GM10248 (cell line): ENCODE results near the gene STPG3.

Experiments
- CTCF ChIA-PET: fragments of 300-600 bp; sonication (Branson Sonifier 250); formaldehyde crosslinking; extraction: SDS; loops from one replicate; lab custom pipeline; 2021; ENCODE audit warnings: antibody characterized with exemption; lab: Yijun Ruan, JAX
- POLR2A ChIA-PET: fragments of 350-650 bp; sonication (Branson Sonifier 250); formaldehyde crosslinking; extraction: SDS; loops from one replicate; lab custom pipeline; 2020; ENCODE audit warnings: antibody characterized with exemption; lab: Yijun Ruan, JAX
- DNase-seq: peaks from one replicate; pipeline ENCODE4 v3.0.0; 2012; ENCODE audit errors: extremely low spot score
- TF ChIP-seq, protein P1 (sequence below): IDR thresholded peaks from 2 replicates; pipeline ENCODE4 v1.5.1; 2012; ENCODE audit warnings: mild to moderate bottlenecking, low read depth; ENCODE audit errors: extremely low read depth, missing control alignments, control extremely low read depth

The STPG3 gene

DNA sequence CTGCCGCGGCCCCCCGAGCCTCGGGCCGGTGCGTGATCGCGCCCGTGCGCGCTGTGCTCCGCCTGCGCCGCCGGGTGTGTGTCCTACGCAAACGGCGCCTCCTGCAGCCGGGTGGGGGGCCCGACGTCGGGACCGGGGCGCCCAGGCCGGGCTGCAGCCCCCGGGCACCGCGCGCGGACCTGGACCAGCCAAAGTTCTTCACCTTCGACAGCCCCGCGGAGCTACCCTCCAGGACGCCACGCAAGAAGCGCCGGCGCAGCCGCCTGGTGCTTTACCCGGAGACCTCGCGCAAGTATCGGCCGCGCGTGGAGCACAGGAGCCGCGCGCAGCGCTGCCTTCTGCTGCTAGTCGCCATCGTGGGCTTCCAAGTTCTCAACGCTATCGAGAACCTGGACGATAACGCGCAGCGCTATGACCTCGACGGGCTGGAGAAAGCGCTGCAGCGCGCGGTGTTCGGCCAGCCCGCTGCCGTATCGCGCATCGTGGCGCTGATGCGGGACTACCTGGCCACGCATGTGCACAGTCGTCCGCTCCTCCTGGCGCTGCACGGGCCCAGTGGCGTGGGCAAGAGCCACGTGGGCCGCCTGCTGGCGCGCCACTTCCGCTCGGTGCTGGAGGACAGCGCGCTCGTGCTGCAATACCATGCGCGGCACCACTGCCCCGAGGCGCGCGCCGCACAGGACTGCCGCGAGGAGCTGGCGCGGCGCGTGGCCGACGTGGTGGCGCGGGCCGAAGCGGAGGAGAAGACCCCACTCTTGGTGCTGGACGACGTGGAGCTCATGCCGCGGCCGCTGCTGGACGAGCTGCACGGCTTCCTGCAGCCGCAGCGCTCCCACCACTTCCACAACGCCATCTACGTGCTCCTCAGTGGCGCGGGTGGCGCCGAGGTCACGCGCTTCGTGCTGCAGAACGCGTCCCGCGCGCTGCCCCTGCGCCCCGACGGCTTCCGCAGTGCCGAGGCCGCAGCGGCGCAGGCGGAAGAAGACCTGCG, 27.9 kb downstream of the STPG3 start:
- ChIA-PET CTCF (interaction anchor here (0.7 to 1.6 kb wide), 3 partner anchors 10 to 144 kb away, joined by 3 read pairs; partner anchors contain the start of genes EXD3 and NOXA1), POLR2A (no interaction called here)
- TF ChIP-seq, protein P1, sequence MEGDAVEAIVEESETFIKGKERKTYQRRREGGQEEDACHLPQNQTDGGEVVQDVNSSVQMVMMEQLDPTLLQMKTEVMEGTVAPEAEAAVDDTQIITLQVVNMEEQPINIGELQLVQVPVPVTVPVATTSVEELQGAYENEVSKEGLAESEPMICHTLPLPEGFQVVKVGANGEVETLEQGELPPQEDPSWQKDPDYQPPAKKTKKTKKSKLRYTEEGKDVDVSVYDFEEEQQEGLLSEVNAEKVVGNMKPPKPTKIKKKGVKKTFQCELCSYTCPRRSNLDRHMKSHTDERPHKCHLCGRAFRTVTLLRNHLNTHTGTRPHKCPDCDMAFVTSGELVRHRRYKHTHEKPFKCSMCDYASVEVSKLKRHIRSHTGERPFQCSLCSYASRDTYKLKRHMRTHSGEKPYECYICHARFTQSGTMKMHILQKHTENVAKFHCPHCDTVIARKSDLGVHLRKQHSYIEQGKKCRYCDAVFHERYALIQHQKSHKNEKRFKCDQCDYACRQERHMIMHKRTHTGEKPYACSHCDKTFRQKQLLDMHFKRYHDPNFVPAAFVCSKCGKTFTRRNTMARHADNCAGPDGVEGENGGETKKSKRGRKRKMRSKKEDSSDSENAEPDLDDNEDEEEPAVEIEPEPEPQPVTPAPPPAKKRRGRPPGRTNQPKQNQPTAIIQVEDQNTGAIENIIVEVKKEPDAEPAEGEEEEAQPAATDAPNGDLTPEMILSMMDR, result no peak
- no peak for DNase-seq

DNA sequence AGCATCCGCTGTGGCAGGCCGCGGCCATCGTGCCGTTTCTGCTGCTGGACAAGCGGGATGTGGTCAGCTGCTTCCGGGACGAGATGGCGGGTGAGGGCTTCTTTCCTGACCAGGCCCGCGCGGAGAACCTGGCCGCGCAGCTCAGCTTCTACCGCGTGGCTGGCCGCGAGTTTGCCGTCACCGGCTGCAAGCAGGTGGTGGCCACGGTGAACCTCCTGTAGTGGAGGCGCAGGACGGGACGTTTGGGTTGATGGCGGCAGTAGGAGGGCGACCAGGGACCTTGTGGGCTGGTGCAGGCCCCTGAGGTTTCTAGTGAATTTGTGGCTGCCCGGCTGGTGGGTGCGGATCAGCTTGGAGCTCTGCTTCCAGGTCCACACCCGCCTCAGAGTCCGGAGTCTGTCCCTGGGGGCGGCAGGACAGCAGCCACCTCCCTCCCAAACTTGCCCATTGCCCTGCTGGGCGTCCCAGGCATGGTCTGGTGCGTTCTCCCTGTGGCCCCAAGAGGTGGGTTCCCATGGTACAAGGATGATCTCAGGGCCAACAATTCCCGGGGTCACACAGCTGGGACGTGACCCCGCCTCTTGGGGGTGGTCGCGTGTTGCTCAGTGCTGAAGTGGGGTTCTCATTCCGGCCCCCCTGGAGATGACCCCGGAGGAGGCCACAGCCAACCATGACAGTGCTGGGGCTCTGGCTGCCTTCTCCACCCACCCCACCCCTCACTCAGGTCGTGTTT, 28.8 kb downstream of the STPG3 start:
- CTCF ChIA-PET, result interaction anchor here (0.7 to 1.6 kb wide), 4 partner anchors 11 to 143 kb away, joined by 3 read pairs; partner anchors contain the start of genes EXD3 and NOXA1
- no peak for DNase-seq
- POLR2A ChIA-PET, result interaction anchor here (0.6 kb wide), 1 partner anchor 22 kb away, joined by 4 read pairs; no protein-coding TSS in a partner anchor
- TF ChIP-seq, protein P1, result no peak

DNA sequence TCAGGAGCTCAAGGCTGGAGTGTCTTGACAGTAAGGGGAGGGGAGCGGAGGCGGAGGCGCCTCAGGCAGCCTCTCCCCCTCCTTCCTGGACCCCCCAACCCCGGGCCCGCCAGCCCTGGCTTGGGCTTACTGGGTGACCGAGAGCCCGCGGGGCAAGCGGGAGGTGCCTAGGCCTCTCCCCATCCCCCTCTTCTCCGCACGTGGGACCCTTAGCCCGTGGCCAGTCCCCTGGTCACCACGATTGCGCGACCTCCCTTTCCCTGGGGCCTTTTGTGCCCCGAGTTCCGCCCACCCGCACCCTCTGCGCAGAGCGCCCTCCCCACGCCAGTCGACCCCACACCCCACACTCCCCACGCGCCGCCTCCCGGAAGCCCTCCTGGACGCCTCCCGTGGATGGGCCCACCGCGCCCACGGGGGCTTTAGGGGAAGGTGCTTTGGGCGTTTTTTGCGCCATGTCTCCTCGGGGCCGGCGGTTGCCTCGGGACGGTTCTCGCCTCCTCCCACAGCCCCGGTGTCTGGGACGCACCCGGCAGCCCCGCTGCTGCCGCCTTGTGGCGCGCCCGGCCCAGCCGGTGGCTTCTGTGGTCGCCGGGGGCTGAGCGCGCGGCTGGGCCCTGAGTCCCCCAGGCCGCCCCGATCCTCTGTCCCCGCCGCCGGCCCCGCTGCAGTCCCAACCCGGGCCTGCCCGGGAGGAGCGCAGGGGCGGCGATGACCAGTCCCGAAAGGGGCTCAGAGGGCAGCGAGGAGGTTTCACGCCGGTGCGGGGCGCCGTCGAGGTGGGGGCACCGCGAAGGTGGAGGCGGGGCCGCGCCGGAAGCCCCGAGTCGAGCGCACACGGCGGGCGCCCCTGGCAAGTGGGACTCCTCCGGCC, 29.6 kb downstream of the STPG3 start:
- ChIA-PET CTCF (interaction anchor here (0.8 to 2.2 kb wide), 3 partner anchors 22 to 46 kb away, joined by 3 to 10 read pairs (median 3); partner anchors contain the start of gene NRARP), POLR2A (interaction anchor here (0.6 kb wide), 1 partner anchor 23 kb away, joined by 4 read pairs; no protein-coding TSS in a partner anchor)
- TF ChIP-seq, protein P1, result peak; percentile 41
- DNase-seq, result peak; percentile 67

DNA sequence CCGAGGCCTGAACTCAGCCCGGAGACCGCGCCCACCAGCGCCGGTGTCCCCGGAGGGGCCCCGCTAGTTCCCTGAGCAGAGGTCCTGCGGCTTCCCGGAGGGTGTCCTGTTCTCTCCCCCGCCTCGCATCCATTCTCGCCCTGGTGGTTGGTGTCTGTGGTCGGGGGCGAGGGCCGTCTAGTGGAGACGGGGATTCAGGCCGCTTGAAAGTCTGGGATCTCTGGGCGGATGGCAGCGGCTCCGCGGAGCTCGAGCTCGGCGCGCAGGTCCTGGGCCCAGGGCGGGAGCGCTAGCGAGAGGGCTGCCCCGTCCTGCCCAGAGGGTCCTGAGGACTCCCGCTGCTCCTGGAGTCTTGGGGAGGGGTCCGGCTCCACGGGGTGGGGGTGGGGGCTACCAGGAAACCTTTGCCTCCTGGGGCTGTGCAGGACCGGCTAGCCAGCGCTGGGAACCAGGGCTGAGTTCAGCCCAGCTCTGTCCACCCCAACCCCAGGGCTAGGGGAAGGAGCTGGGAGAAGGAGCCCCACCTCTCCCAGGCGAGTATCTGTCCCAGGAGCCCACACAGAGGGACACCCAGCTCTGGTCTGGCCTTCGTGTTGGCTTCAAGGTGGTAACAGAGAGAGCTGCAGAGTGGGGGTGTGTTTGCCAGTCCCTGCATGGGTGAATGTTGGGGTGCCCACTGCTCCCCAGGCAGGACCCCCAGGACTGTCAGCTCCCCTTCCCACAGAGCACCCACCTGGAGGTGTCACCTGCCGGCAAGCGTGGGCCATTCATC, 30.4 kb downstream of the STPG3 start:
- ChIA-PET POLR2A (no interaction called here), CTCF (interaction anchor here (1.0 to 2.2 kb wide), 2 partner anchors 21 to 48 kb away, joined by 3 to 10 read pairs; partner anchors contain the start of gene NRARP)
- DNase-seq, result no peak
- TF ChIP-seq, protein P1, result no peak

DNA sequence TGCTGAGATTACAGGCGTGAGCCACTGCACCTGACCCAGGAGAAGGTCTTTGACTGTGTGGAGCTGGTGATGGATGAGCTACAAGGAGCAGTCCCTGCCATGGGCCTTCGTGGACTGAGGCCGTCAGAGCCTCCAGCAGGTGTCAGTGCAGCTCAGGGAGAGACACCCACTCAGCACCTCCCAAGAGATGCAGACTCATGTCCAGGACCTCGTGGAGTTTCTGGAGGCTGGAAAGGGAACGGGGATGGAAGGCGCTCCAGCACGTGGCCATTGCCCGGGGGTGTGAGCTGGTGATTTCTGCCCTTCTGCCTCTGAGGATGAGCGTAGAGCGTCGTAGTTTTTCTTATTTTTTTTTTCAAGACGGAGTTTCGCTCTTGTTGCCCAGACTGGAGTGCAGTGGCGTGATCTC, 35.9 kb downstream of the STPG3 start:
- peak; percentile 62 for DNase-seq
- CTCF ChIA-PET, result interaction anchor here (0.7 to 2.3 kb wide), 18 partner anchors 9 to 248 kb away, joined by 3 to 11 read pairs (median 4); partner anchors contain the start of genes EXD3, NELFB, NOXA1 and NRARP
- TF ChIP-seq, protein P1, result peak; percentile 41
- POLR2A ChIA-PET, result interaction anchor here (1.0 to 1.4 kb wide), 2 partner anchors 9 to 15 kb away, joined by 3 read pairs; partner anchors contain the start of genes NRARP and TOR4A
